Retinal pigment epithelial cell (primary cell): Measurements from ENCODE around the gene KIAA0232.

Experiments used
- DNase-seq: peaks from one replicate; pipeline ENCODE4 v3.0.0-alpha.2; 2010; ENCODE audit warnings: low read depth
- H3K4me3 ChIP-seq: 2 replicates; pipeline ENCODE4 v1.5.1; 2011; ENCODE audit warnings: mild to moderate bottlenecking, low read length, control low read depth, moderate library complexity
- TF ChIP-seq, protein P1 (sequence below): conservative IDR thresholded peaks from 2 replicates; pipeline ENCODE4 v1.5.1; 2011; ENCODE audit warnings: low read depth, low read length, control low read depth, inconsistent platforms

KIAA0232 gene

DNA sequence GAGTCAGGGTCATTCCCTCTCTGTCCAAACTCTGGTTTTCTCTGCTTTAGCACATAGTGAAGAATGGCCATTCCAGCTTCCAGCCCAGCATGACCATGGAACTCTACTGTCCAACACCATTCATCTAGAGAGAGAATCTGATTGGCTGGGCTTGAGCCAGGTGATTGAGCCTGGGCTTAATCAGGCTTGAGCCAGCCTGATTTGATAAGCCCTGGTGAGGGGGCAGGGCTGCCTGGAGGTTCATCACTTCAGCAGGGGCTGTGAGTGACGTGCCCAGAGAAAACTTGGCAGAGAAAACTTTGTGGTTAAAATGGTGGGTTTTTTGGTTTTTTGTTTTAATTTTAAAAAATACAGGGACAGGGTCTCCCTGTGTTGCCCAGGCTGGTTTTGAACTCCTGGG, 62.5 kb downstream of the KIAA0232 start:
- DNase-seq, result no peak
- TF ChIP-seq, protein P1, sequence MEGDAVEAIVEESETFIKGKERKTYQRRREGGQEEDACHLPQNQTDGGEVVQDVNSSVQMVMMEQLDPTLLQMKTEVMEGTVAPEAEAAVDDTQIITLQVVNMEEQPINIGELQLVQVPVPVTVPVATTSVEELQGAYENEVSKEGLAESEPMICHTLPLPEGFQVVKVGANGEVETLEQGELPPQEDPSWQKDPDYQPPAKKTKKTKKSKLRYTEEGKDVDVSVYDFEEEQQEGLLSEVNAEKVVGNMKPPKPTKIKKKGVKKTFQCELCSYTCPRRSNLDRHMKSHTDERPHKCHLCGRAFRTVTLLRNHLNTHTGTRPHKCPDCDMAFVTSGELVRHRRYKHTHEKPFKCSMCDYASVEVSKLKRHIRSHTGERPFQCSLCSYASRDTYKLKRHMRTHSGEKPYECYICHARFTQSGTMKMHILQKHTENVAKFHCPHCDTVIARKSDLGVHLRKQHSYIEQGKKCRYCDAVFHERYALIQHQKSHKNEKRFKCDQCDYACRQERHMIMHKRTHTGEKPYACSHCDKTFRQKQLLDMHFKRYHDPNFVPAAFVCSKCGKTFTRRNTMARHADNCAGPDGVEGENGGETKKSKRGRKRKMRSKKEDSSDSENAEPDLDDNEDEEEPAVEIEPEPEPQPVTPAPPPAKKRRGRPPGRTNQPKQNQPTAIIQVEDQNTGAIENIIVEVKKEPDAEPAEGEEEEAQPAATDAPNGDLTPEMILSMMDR, result no peak
- H3K4me3 ChIP-seq, result no peak overlapping the region

DNA sequence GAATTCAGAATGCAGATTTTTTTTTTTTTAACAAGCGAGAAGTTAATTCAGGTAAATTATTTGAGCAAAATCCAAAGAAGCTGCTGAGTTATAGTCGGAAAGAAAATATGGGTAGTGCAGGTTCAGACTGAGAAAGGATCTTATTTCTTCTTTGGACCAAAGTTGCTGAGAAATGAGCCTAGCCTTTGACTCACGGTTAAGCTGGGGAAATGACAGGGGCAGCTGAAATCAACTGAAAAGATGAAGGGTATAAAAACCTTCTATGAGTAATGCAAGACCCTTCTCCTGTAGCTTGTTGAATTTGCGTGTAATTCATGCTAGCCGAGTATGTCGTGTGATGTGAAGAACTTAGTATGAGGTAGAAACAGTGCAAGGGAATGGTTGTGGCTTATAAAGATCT, 63.0 kb downstream of the KIAA0232 start:
- TF ChIP-seq, protein P1, result no peak
- H3K4me3 ChIP-seq, result no peak overlapping the region
- DNase-seq, result no peak

DNA sequence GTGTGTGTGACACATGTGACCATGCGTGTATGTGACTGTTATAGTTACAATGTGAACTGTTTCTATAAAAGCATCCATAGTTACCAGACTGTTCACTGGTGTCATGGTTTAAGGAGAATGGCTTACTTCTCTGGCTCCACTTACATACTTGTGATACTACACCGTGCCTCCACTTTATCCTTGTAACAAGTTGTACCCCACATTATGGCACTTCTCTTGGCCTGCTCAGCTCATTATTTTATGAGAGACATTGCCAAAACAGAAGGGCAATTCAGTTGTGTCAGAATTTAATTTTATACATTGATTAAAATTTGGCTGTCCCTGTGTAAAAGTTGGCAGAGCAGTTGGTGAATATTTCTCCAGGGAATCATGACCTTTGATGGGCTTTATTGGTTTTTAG, 64.7 kb downstream of the KIAA0232 start:
- no peak for DNase-seq
- TF ChIP-seq, protein P1, result no peak
- no peak overlapping the region for H3K4me3 ChIP-seq

DNA sequence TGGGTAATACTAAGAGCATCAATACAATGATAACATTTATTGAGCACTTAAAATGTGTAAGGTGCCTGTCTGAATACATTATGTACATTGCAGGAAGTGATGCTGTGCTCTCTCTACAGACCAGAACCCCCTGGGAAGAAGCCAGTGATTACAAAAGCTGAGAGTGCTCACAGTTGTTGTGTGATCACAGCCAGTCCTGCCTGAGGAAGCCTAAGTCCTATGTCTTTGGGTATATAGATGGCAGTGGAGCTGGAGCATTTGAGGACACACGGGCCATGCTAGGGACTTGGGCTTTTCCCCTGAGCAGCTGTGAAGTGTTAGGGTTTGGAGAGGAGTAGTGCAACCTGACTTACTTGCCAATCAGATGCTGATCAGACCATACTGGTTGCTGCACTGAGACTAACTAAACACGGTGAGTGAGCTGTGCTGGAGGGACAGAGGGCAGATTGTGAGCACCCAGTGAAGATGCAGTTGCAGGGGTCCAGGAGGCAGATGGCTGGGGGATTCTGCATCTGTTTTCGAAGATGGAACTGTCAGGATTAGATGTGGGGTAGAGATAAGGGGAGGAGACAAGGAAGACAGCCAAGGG, 66.3 kb downstream of the KIAA0232 start:
- TF ChIP-seq, protein P1, result no peak
- no peak overlapping the region for H3K4me3 ChIP-seq
- DNase-seq, result no peak

DNA sequence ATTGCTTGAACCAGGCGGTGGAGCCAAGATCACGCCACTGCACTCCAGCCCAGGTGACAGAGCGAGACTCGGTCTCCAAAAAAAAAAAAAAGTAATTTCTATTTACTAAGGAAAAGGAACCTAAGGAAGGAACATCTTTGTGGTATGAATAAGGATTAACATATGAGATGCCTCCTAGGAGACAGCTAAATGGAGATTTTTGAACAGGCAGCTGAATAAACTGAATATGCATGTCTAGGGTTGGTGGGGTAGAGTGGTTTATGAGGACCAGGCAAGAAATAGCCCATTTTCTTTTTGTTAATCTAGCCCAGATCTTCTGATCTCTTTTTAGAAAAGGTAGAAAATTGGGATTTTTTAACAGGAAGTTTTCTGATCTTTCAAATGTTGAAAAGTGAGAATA, 67.2 kb downstream of the KIAA0232 start:
- TF ChIP-seq, protein P1, result no peak
- no peak overlapping the region for H3K4me3 ChIP-seq
- DNase-seq, result no peak

DNA sequence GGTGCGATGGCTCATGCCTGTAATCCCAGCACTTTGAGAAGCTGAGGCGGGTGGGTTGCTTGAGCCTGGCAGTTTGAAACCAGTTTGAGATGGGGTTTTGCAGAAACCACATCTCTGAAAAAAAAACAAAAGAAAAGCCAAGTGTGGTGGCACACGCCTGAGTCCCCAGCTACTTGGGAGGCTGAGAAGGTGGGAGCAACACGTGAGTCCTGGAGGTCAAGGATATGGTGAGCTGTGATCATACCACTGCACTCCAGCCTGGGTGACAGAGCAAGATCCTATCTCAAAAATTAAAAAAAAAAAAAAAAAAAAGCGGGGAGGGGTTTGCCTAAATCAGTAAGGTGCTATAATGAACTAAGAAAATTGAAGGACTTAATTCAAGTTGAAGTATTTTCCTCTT, 68.9 kb downstream of the KIAA0232 start:
- TF ChIP-seq, protein P1, result no peak
- no peak overlapping the region for H3K4me3 ChIP-seq
- no peak for DNase-seq

DNA sequence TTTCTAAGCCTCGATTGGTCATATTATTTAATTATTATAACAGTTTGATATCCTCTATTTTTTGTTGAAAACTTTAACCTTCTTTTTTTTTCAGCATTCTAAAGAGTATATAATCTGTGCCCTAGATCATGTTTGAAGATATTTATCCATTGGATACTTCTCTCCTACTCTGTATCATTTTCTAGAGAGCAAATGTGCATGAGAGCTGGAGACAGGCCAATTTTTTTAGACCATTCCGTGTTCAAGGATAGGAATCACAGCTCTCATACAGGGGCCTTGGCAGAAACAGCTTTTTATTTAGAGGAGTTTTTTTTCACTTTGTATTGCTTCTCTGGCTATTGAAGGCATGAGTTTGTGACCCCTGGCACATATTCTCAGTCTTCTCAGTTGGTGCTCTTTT, 69.4 kb downstream of the KIAA0232 start:
- no peak for DNase-seq
- no peak overlapping the region for H3K4me3 ChIP-seq
- TF ChIP-seq, protein P1, result no peak
